Putamen (tissue), 1 donor: ENCODE results near the gene CBX2.
A peak's percentile ranks its signal among the peaks of the same experiment; 100 is the strongest.

Experiments
- DNase-seq: peaks from one replicate; pipeline ENCODE4 v3.0.0-alpha.2; 2016; ENCODE audit warnings: low spot score

Gene CBX2

GRCh38 chr17:79777894-79778503 is at the start of gene CBX2:
Gene CBX2, plus strand, starts transcription at chr17:79778148. Its CDS starts 88 bp downstream, at chr17:79778236.
- peak; percentile 74 for DNase-seq

- peak; percentile 93 for DNase-seq
Observed at GRCh38 chr17:79728169-79728907, 49.6 kb upstream of the CBX2 start.

GRCh38 chr17:79728908-79729471 is 49.0 kb upstream of the CBX2 start:
- DNase-seq, result no peak

- no peak for DNase-seq
Observed at GRCh38 chr17:79729761-79730160, 48.2 kb upstream of the CBX2 start.

- DNase-seq, result no peak
Observed at GRCh38 chr17:79730437-79730768, 47.5 kb upstream of the CBX2 start.

GRCh38 chr17:79730769-79731483 is 47.0 kb upstream of the CBX2 start, which contains the start of gene ENPP7:
Gene ENPP7, plus strand, starts transcription at chr17:79730943. Its CDS starts 197 bp downstream, at chr17:79731140.
- DNase-seq, result no peak

GRCh38 chr17:79732254-79732653 is 45.7 kb upstream of the CBX2 start:
- no peak for DNase-seq

GRCh38 chr17:79732804-79733691 is 44.9 kb upstream of the CBX2 start:
- no peak for DNase-seq

- DNase-seq, result no peak
Observed at GRCh38 chr17:79733692-79734070, 44.3 kb upstream of the CBX2 start.

- DNase-seq, result no peak
Observed at GRCh38 chr17:79735096-79735495, 42.9 kb upstream of the CBX2 start.

GRCh38 chr17:79737046-79737921 is 40.7 kb upstream of the CBX2 start:
- no peak for DNase-seq

GRCh38 chr17:79737922-79738578 is 39.9 kb upstream of the CBX2 start:
- no peak for DNase-seq

- DNase-seq, result no peak
Observed at GRCh38 chr17:79738643-79739042, 39.3 kb upstream of the CBX2 start.

- no peak for DNase-seq
Observed at GRCh38 chr17:79739148-79740062, 38.5 kb upstream of the CBX2 start.

- DNase-seq, result no peak
Observed at GRCh38 chr17:79740413-79740812, 37.5 kb upstream of the CBX2 start.

- DNase-seq, result no peak
Observed at GRCh38 chr17:79741401-79741750, 36.6 kb upstream of the CBX2 start.

GRCh38 chr17:79741751-79742588 is 36.0 kb upstream of the CBX2 start:
- DNase-seq, result peak; percentile 46

GRCh38 chr17:79742589-79742918 is 35.4 kb upstream of the CBX2 start:
- no peak for DNase-seq
